Stimulated activated CD8-positive, alpha-beta memory T cell treated with anti-CD3 and anti-CD28 coated beads, Interleukin-12 subunit alpha, Interleukin-12 subunit beta, amount 100 ng/mL, for 4 hours (primary cell): ENCODE data around the gene PTN.

Experiments
- DNase-seq: peaks from one replicate; pipeline ENCODE4 v3.0.0-alpha.2; 2020; ENCODE audit warnings: low read depth

PTN gene, protein sequence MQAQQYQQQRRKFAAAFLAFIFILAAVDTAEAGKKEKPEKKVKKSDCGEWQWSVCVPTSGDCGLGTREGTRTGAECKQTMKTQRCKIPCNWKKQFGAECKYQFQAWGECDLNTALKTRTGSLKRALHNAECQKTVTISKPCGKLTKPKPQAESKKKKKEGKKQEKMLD

DNA sequence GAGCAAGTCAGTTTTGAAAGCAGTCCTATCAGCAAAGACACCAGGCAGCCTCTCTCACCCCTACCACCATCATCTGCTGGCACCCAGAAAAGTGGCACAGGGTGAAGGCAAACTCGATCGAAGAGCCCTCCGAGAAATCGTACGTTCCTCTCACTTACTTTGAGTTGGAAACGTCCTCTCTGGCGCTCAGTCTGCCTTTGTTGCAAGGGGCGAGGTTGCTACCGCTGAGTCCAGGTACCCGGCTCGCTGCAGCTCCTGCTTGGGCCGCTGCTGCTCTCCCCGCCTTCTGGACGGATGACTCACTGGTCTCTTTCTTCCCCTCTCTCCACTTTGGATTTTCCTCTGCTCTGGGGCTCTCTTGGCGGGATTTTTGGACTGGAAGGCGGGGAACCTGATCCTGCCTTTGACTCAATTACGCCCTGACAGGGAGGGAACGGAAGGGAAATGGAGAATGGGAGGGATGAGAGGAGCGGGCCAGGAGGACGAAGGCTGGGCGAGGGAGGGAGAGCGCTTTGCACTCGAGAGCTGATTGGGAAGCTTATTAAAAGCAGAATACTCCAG lies at the start of gene PTN:
PTN (minus strand) TSS at position 453 of the 561 bp plus-strand sequence. CDS start 88,760 bp downstream, outside the sequence.
- no peak for DNase-seq

DNA sequence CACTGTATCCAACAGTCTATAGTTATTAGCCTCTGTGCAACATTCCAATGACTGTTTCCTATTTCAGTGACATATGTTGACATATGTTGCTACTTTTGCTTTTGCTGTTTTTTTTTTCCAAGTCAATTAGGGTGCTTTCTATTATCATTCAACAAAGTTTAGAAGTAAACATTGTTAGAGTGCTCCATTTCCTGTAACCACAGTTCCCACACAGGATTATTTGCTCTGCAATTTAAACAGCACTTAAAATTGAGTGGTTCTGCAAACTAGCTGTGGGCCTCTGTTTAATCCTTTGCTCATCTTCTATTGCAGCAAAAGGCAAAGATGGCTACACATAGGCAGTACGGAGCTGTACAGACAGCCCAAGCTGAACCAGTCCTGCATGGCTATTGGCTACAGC lies 46.5 kb upstream of the PTN start:
- no peak for DNase-seq

DNA sequence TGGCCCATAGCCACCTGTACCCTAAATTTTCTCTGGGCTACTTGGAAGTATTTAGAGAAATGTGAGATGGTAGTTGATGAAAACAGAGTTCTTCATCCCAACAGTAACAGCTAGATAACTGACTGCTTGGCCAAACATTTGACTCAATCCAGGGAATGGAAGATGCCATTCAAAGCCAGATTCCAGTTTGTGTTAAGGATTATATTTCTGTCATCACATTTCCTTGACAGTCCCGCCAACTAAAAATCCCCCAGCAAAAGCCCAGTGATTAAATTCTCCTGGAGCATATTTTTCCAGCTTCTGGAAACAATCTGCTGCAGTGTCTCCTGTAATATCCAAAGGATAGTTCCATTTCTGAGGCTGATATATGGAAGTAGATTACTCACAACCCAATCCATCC lies 45.4 kb upstream of the PTN start:
- DNase-seq = no peak

DNA sequence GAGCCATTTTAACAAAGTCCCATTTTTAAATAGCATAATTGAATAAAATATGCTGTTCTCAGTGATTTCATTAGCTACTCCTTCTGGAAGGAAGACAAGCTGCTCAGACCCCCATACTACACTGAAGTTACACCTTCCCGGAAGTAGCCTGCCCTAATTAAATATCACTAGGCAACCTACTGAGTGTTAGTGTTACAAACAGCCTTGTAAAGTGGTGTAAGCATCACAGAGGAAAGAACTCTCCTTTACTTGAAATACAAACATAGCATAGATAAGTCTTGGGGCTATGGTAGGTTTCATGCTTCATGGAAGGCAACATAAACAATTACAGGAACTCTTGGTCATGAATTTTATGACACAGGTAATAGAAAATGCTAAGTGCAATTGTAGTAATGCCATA lies 43.4 kb upstream of the PTN start:
- no peak for DNase-seq

DNA sequence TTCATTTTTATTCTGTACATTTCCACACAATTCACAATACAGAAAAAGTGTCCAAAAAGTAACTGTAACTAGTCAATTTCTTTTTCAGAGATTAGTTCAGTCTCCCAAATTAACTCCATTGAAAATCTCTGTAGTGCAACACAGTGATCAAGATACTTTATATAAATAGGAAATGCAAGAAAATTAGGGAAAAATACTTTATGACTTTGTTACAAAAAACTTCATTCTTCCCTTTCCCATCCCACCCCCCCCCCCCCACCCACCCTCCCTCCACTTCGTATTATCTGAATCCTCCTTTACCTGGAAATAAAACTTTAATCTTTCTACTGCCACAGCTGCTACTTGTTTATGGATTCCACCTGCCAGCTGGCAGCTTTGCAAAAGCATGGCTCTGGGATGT lies 37.5 kb upstream of the PTN start:
- DNase-seq = no peak

DNA sequence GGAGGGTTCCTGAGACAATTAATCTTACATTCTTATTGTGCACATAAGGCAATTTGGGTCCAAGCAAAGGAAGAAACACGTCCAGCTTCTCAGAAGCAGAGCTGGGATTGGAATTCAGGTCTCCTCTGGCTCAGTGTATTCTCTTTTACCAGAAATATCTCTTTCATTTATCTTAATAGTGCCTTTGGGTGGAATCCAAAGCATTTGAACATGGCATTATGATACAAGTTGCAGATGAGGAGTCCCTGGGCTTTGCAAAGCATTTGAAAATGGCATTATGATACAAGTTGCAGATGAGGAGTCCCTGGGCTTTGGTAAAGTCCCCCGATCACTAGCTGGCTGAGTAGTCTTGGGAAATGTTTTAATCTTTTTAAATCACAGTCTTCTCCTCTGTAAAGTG lies 30.0 kb upstream of the PTN start:
- DNase-seq = no peak

DNA sequence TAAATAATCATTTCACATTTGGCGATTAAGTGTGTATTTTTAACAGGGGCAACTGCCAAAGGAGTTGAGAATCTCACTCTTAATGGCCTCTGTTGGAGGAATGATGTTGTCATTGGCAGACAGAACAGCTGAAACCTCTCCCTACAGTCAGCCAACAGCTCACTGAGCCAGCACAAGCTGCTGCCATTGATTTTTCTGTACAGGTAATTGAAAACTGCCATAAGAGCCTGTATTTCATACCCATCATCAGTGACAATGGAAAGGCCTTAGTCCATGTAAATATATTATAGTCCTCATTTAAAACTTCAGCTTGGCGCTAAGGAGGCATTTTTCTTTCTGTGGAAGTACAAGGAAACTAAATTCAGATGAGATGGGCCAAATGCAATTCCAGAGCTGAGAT lies 28.1 kb upstream of the PTN start:
- DNase-seq = no peak

DNA sequence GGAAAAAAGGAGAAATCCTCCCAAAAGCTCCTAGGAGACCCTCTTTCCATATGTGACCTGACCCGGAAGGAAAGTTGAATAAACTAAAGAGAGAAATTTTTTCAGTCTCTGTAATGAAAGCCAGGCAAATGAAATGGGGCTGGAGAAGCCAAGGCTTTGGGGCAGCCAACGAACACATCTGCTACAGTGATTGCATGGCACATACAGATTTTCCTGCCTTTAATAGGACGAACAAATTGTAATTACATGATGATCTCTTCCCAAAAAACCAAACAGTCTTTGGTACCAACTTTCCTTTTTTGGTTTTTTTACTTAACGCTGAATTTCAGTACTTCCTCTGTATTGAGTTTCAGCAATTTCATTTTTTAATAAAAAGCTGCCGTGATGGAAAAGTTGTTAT lies 23.5 kb upstream of the PTN start:
- DNase-seq = no peak

DNA sequence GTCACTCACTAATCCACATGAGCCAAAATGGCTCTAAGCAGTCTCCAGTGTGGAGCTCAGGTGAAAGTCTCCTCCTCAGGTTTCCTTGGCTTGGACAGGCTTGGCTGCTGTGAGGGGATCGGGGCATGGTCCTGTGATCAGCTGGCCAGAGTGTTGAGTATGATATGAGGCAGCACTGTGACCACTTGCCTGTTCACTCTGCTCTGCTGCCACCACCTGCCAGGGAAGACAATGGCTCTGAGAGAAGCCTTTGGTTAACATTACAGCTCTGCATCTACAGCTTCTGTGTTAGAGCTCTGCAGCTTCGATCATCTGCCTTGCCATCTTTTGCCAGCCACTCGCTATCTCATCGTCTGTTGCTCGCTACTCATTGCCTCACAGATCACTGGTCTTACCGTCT lies 20.1 kb upstream of the PTN start:
- no peak for DNase-seq

DNA sequence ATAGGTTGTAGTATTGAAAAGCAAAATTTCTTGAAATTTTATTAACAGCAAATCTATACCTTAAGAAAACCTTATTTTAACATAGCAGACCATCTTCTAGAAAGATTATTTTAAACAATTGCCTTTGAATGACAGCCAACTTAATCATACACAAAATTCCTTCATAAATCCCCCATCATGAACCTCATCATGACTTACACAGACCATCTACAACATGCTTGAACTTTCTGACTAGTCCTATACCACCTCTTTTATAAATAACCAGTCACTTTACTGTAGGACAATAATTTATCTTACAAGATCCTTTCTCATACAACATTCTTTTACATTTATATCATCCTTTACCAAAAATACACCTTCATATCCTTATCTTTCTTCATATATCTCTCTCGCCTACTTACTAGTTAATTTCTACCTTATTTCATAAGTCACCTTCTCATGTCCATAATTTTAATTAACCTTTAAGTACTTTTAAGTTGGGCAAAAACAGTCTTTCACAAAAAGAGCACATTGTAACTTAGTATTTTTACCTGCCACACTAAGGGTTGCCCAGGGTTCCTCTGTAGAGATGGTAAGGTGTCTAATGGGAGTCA lies 16.6 kb upstream of the PTN start:
- no peak for DNase-seq

DNA sequence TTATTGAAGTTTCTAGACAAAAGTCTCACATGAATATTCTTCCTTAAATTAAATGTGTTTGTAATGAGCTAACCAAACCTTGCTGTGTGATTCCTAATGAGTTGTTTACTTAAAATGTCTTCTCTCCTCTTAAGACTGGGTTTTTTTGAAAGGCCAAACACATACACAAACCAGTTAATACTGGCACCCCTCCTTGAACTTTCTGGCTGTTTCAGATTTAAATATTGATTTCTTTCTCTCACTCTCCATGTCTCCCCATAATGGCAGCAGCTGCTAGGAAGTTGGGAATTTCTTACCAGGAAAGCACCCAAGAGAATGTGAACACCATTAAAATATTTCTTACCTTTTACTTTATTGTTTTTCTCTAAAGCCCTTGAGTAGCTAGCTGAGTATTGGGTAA lies 11.4 kb upstream of the PTN start:
- no peak for DNase-seq

DNA sequence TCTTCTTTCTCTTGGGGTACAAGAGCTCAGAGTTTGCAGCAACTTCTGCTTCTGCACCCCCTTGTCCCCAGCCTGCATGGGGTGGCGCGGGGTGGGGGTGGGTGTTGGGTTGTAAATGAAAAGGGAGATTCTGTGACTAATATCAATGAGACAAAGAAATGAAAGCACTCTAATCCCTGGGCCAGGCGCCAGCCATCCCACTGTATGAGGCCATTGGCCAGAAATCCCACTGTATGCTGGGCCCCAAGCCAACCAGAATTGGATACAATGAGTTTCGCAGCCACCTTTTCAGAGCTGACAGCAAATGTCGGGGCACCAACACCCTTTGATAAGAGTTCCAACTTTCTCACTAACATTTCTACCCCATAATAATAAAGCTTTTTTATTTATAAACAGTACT lies 10.9 kb upstream of the PTN start:
- DNase-seq = no peak

DNA sequence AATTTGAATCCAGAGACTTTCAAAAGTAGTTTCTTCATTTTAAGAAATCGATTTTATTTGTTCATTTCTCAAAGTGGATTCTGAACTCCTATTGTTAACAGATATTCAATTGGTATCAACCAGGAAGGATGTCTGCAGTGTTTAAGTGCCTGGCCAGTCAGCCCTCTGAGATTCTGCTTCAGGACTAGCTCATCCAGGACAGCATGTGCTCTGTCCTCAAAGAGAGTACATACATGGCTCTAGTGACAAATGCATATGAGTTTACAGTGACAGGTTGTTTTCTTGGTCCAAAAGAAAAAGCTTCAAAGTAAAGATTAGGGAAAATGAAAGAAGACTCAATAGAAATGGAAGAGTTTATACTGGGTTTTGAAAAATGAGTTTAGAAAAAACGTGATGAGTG lies 8.4 kb upstream of the PTN start:
- DNase-seq = no peak

DNA sequence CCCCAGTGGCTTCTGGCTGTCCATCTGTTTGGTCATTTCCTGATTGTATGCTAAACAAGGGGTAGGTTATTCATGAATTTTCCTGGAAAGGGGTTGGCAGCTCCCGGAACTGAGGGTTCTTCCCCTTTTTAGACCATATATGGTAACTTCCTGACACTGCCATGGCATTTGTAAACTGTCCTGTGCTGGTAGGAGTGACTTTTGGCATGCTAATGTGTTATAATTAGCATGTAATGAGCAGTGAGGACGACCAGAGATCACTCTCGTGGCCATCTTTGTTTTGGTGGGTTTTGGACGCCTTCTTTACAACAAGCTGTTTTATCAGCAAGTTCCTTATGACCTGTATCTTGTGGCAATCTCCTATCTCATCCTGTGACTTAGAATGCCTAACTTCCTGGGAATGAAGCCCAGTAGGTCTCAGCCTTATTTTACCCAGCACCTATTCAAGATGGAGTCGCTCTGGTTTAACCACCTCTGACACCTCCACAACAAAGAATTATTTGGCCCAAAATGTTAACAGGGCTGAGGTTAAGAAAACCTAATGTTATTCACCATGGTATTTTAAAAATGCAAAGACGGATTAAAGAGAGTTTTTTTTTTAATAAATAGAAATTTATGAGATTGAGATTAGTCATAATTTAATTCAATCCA lies 2.4 kb upstream of the PTN start:
- DNase-seq = no peak

DNA sequence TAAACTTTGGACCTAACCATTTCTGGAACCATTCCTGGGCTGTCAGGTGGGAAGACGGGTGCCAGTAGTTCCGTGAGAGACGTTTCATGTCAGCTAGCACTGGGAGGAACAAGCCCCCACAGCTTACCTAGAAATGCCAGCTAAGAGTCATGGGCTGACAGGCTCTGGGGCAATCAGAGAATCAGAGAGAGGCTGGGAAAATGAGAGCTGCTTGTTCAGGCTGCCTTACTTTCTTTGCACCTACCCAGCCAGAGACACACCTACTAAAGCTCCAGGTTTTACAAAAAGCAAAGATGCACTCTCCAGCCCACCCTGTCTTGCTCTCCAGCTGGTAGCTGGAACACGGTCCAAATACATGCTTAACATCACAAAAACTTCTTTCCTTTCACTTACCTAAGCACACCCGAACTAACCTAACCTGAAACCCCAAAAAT lies 688 bp downstream of the PTN start:
- no peak for DNase-seq

DNA sequence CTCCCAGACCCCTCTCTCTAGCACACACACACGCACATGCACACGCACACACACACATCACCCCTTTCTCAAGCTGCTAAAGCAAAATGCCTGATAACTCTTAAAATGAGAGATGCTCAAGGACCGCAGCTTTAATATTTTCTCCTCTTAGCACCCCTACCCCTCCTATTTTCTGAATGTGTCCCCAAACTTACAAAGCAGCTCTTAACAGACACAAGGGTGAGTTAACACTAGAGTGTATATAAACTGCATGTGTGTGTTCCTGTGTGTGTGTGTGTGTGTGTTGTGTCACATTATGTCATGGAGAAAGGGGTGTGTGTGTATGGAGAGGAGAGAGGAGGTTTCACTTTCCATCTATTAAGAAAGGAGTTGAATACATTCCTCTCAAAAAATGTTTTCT lies 1.3 kb downstream of the PTN start:
- no peak for DNase-seq

DNA sequence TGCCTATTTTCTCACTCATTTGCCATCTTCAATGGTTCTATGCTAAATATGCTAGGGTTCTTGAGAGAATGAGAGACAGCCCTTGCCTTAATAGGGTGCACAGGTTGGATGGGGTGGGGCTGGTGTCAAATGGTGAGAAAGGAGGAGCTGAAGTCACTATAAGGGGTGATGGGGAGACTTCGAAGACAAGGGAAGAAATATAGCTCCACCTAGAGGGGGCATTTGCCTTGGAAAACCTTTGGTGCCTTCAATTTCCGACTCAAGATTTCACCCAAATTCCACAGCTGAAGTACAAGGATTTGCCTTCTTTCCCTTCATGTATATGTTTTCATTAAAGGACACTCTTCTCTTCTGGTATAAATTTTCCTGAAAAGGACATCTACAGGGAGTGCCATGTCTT lies 5.6 kb downstream of the PTN start:
- DNase-seq = no peak

DNA sequence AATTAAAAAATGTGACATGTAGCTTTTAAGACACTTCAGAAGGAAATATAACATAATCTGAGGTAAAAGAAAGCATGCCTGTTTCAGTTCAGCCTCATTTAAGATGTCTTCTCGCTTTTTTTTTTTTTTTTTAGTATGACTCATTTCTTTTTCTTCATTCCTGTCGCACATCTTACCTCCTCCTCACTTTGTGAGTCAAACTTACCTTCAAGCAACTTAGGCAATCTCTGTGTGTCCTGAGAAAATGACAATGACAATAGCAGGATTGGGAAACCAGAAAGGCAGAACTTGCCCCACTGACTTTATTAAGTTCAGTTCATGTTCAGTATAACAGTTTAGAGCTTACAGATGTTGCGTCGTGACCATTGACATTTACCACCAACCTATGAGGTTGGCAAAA lies 7.7 kb downstream of the PTN start:
- DNase-seq = no peak

DNA sequence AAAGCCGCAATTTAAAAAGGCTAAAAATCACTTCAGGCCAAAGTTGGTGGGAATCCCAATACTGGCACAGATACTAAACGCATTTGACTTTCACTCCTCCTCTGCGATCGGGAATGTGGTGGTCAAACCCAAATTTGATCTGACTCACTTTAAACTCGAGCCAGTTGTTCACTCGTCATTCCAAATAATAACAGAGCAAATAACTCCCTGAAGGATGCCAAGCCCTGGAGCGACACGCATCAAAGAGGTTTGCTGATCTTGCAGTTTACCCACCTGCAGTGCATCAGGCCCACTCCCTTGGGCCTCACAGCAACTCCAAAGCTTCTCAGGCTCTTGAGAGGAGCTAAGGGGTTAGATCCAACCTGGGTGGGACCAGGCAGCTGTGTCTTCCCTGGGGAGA lies 12.2 kb downstream of the PTN start:
- no peak for DNase-seq

DNA sequence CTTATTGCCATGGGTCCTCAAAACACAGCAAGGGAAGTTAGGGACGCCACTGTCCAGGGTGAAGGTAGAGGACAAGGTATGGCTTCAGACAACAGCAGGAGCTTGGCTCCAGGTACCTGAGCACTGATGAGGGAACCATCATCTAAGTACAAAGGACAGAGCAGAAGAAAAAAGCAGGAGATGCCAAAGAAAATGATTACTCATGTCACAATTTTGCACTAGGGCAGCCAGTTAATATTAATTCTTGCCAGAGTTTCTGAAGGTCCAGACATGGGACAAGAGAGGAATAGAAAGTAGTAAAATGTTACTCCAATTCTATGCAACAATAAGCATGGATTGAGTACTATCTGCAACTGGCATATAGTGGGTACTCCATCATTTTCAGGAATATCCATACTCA lies 14.1 kb downstream of the PTN start:
- DNase-seq = no peak

DNA sequence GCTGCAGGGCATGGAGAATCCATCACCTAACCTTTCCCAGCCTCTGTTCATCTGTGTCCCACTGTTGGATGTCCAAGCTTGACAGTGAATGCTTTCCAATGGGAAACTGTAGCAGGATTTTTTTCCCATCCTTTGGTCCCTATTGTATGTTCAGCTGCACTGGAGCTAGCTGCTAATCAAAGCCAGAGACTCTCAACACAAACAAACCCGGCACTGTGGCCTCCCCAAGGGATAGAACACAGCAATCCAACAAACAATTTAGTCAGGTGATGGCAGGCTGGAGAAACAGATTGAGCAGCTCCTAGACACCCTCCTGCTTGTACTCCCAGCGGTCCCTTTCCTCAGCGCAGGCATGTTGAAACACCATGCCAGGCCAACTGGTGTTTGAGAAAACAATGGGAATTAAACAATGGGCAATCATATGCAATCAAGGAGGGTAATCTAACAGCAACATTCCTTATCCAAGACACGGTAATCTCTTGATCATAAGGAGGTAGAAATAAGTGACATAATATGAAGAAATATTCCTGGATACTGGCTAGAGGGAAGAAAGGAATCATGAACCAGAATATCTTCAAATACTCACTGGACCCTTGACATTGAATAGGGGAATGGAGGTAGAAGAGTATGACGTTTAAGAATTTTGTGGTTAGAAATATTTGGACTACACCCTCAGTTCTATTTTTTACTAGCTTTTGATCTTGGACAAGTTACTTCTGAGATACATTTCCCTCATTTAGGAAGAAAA lies 15.0 kb downstream of the PTN start:
- no peak for DNase-seq

DNA sequence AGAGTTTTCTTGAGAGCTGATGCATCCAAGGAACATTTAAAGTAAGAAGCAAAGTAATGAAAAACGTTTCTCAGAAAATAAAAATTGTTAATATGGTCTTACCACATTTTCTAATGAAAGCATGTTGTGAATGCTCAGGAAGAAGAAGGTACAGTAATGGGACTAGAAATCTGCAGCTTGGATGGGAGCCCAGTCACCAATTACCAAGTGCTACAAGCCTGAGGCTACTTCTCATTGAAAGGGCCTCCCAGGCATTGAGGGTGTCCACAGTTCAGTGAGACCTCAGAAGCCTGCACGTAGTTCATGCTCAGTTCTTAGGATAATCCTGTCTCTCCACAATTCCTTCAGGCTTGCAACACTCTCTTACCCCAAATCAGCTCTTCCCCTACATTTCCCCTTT lies 17.6 kb downstream of the PTN start:
- no peak for DNase-seq
